ENCODE measurements around the gene RETSAT.

- no peak for TF ChIP-seq CTCF (IDR thresholded peaks at IDR 0.05; ENCODE audit: insufficient read depth, low read length, poor library complexity, severe bottlenecking)
- no peak for TF ChIP-seq EZH2phosphoT487 (conservative IDR thresholded peaks at IDR 0.05; ENCODE audit: low read length)
These were observed 1.2 kb upstream of the RETSAT start for GRCh38 chr2:85355521-85355920.

All from SU-DHL-6 (cell line).